Psoas muscle (tissue), 8 donors: ENCODE data around the gene CRISPLD2. TPM values are rescaled to one million over a fixed set of nuclear protein-coding genes. Genes with fewer than 3 reads are reported as not detected.
"Not testable (repeated sequence)": the region's sequence is repeated elsewhere in the genome, so short reads cannot be mapped to it uniquely, and the experiment has no call there.

Experiments used
- ATAC-seq, 4 donors: fragments of 200-7000 bp; cut with Tn5 transposase; one replicate each; pipeline ENCODE4 v1.9.1; 2020; ENCODE audit warnings: moderate library complexity in 3 of 4, mild to moderate bottlenecking in 2 of 4
- DNase-seq, 2 donors: peaks; one replicate each; pipeline ENCODE4 v3.0.0-alpha.2; 2020
- H3K27ac ChIP-seq: fragments of 200-600 bp; one replicate; pipeline ENCODE4 v1.8.0; 2022
- H3K27me3 ChIP-seq, 3 donors: fragments of 200-600 bp in 1 of 3; one replicate each; pipeline versions ENCODE4 v1.6.1 to v1.8.0; 2013 to 2022; ENCODE audit warnings: low read length in 2 of 3, mild to moderate bottlenecking in 2 of 3, moderate library complexity in 1 of 3; ENCODE audit not compliant: insufficient read depth in 3 of 3
- H3K36me3 ChIP-seq, 2 donors: fragments of 200-600 bp in 1 of 2; one replicate each; pipeline versions ENCODE4 v1.6.1 to v1.8.0; 2013 to 2022; ENCODE audit warnings: low read depth in 1 of 2, mild to moderate bottlenecking in 1 of 2, moderate library complexity in 1 of 2; ENCODE audit not compliant: insufficient read depth in 1 of 2
- H3K4me1 ChIP-seq: fragments of 200-600 bp; one replicate; pipeline ENCODE4 v1.8.0; 2022
- H3K4me3 ChIP-seq: fragments of 200-600 bp; one replicate; pipeline ENCODE4 v1.8.0; 2022; ENCODE audit warnings: mild to moderate bottlenecking
- H3K9me3 ChIP-seq: fragments of 200-600 bp; one replicate; pipeline ENCODE4 v1.8.0; 2022
- WGBS, 3 donors: extraction: QIAGEN DNeasy Blood & Tissue Kit; methylation state at CpG; one replicate each; pipeline versions ENCODE4 v1.1.6 to v1.1.7; 2013; 5-methylcytosine and 5-hydroxymethylcytosine counted together
- intact Hi-C, 2 donors: fragments of 100-400 bp; cut with DNase I; formaldehyde crosslinking; loops; one replicate each; pipeline versions ENCODE4 v1.11.0 to v1.14.2; 2022
- polyA plus RNA-seq, 3 donors: library from polyadenylated mRNA; stranded (reverse); fragments of 200-250 nt; gene quantifications; one replicate each; pipeline ENCODE4 v1.2.3, GENCODE V29; 2013
- total RNA-seq, 4 donors: library from RNA; stranded (reverse); fragmentation: NEBNext Ultra II Directional in 2 of 4; extraction: Animal tissue kit (Norgen Biotek cat#: 25700) in 2 of 4; gene quantifications; one replicate each; pipeline versions ENCODE4 v1.2.1 to v1.2.4, GENCODE V29; 2021 to 2023
- TF ChIP-seq, protein P1 (sequence below): fragments of 200-600 bp; IDR thresholded peaks from one replicate; pipeline ENCODE4 v1.8.0; 2022; ENCODE audit warnings: antibody characterized with exemption
- donor health status: healthy with polysubstance abuse.
- donor health status: DM: no; HTN: no; CAD: no; lungs with moderate emphysema.
- donor health status: Bipolar disorder and iron deficiency.
- donor health status: healthy.
- donor health status: DM: yes; HTN: yes; CAD: no.
- donor health status: DM: no; HTN: no; CAD: no.
- donor health status: DM: no; HTN: no; CAD: no.
- donor health status: DM: yes; HTN: yes; CAD: no.

The CRISPLD2 gene
- total and polyA plus RNA-seq, 7 donors = 7.1 to 28.6 (median 11.5) TPM

DNA sequence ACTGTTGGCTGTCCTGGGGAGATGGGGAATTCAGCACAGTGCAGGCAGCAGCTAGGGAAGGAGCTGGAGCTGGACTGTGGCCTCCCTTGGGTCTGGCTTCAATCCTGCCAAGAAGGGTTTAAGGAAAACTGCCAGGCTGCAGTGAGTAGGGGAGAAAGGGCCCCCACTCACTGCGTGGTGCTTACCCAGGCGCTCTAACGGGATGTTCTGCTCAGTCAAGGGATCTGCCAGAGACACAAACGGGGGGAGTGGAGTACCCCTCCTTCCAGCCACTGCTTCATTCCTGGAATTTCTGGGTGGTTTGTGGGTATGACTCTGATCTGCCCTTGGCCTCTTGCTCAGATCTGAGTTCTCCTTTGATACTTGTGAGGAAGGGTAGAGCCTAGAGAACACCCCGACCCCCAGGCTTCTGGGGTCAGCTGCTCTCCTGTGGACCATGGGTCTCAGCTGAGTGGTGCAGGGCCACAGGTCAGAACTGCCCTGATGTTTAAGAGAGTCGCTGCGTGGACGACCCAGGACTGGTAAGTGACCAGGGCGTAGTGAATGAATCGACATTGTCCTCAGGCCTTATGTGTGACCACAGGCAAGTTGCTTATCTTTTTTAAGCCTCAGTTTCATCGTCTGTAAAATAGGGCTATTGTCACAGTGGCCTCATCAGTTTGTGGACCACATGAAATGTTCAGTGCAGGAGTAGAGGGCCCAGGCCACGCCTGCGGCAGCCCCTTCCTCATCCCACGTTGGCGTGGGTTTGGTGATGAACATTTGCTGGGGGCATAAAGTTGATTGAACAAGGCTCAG lies 9.6 kb downstream of the CRISPLD2 start:
- H3K4me3 ChIP-seq = no peak overlapping the region
- TF ChIP-seq, protein P1, sequence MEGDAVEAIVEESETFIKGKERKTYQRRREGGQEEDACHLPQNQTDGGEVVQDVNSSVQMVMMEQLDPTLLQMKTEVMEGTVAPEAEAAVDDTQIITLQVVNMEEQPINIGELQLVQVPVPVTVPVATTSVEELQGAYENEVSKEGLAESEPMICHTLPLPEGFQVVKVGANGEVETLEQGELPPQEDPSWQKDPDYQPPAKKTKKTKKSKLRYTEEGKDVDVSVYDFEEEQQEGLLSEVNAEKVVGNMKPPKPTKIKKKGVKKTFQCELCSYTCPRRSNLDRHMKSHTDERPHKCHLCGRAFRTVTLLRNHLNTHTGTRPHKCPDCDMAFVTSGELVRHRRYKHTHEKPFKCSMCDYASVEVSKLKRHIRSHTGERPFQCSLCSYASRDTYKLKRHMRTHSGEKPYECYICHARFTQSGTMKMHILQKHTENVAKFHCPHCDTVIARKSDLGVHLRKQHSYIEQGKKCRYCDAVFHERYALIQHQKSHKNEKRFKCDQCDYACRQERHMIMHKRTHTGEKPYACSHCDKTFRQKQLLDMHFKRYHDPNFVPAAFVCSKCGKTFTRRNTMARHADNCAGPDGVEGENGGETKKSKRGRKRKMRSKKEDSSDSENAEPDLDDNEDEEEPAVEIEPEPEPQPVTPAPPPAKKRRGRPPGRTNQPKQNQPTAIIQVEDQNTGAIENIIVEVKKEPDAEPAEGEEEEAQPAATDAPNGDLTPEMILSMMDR = no peak
- 58 to 71% (median 61%) methylated on average over 15 of the region's 15 CpGs for WGBS, 3 donors
- H3K9me3 ChIP-seq = no peaks in the 10 kb centered on the region
- ATAC-seq (peak in 1 of 4 donors; percentile 14), DNase-seq (peak in 1 of 2 donors; percentile 54)
- intact Hi-C loops = no loop called here
- no peaks in the 10 kb centered on the region for H3K36me3 ChIP-seq
- H3K27me3 ChIP-seq = peaks cover 0 to 2% (median 0%) of the 10 kb centered on the region in 3 donors
- H3K27ac ChIP-seq = peak overlapping the region; percentile 48
- H3K4me1 ChIP-seq = peaks cover 15% of the 10 kb centered on the region

DNA sequence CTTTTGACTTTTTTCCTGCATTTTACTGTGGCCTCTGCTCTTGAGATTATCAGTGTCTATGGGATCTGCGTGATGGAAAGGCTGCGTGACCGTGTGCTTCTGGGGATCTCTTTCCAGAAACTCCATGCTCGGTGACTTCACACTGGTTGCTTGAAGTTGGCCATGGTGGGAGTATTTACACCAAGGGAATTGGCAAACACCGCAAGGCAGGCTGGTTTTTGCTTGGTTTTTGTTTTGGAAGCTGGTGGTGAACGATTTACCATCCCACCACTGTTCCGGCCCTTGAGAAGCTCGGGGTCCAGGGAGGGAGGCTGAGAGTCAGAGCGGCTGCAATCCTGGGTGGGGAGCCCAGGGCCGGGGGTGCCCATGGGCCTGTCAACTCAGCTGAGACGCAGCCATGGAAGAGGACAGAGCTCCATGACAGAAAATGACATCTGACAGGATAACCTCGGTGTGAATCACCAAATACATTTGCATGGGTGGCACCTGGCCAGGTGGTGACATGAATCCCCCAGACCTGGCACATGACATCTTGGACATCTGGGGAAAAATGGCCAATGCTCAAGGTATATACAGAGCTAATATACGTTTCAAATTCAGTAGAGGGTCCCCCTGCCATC lies 11.1 kb downstream of the CRISPLD2 start:
- 86 to 88% (median 86%) methylated on average over 13 of the region's 13 CpGs for WGBS, 3 donors
- no peak overlapping the region for H3K4me3 ChIP-seq
- intact Hi-C loops = no loop called here
- TF ChIP-seq, protein P1 = no peak
- no peak for ATAC-seq
- DNase-seq = no peak
- no peaks in the 10 kb centered on the region for H3K27me3 ChIP-seq
- no peaks in the 10 kb centered on the region for H3K36me3 ChIP-seq
- H3K4me1 ChIP-seq = peaks cover 24% of the 10 kb centered on the region
- no peaks in the 10 kb centered on the region for H3K9me3 ChIP-seq
- H3K27ac ChIP-seq = no peak overlapping the region

DNA sequence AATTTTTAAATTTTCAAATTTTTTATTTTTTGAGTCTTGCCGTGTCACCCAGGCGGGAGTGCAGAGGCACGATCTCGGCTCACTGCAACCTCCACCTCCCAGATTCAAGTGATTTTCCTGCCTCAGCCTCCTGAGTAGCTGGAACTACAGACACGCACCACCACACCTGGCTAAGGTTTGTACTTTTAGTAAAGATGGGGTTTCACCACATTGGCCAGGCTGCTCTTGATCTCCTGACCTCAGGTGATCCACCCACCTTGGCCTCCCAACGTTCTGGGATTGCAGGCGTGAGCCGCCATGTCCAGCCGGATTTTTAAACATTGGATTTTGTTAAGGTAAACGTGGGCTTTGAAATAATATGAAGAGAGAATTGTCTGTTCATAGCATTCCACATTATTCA lies 11.9 kb downstream of the CRISPLD2 start:
- Histone ChIP-seq H3K27ac (peak overlapping the region; percentile 74), H3K4me1 (peaks cover 25% of the 10 kb centered on the region)
- DNase-seq, H3K9me3 ChIP-seq, ATAC-seq, intact Hi-C loops, H3K36me3 ChIP-seq, H3K27me3 ChIP-seq, H3K4me3 ChIP-seq: not testable (repeated sequence)
- 84 to 86% (median 85%) methylated on average over 10 of the region's 10 CpGs for WGBS, 3 donors

DNA sequence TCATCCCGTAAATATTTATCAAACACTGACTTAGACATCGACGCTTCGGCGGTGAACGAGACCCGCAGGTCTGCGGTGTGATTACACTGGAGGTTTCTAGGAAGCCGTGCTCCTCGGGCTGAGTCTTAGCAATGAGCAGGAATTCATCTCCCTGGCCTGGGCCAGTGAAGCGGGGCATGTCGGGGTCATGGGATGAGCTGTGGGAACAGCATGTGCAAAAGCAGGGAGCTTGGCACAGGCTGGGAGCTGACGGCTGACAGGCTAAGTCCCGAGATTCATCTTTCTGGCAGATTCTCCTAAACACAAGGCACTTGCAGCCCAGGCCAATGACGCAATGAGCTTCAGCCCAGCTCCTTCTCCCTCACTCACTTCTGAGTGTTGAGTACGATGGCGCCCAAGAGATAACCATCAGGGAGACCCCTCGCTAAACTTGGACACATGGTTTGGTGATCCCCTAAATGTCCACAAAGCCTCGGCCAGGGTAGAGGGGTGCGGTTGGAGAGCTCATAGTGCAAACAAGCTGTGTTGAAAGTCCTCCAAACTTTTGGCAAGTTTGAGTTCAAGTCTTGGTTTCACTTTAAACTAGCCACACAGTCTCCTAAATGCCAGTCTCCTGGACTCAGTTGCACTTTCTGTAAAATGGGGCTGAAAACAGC lies 12.8 kb downstream of the CRISPLD2 start:
- peaks cover 25% of the 10 kb centered on the region for H3K4me1 ChIP-seq
- H3K36me3 ChIP-seq = no peaks in the 10 kb centered on the region
- no peaks in the 10 kb centered on the region for H3K9me3 ChIP-seq
- 20 to 33% (median 24%) methylated on average over 20 of the region's 20 CpGs for WGBS, 3 donors
- intact Hi-C loops = no loop called here
- H3K4me3 ChIP-seq = peak overlapping the region; percentile 33
- TF ChIP-seq, protein P1 = no peak
- peak overlapping the region; percentile 74 for H3K27ac ChIP-seq
- ATAC-seq = peak; percentile 78 to 89 (median 86)
- DNase-seq = peak; percentile 93 to 96
- H3K27me3 ChIP-seq = no peaks in the 10 kb centered on the region

DNA sequence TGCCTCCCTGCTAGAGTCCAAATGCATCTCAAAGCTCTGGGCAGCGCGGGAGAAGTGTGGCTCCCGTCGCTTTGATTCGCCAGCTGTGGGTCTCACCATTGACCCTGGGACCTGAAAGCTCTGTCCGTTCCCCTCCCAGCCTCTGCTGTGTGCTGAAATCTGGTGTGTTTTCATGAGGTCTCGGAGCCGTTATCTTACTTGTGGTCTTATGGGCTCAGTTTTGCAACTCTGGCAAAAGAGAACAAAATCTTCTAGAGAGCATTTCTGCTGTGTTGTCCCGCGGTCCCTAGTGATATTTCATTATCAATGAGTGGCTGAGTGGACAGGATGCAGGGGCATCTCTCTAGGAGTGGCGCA lies 13.3 kb downstream of the CRISPLD2 start:
- Histone ChIP-seq H3K9me3 (no peaks in the 10 kb centered on the region), H3K4me3 (peak overlapping the region; percentile 33), H3K36me3 (no peaks in the 10 kb centered on the region), H3K27me3 (no peaks in the 10 kb centered on the region), H3K4me1 (peaks cover 25% of the 10 kb centered on the region), H3K27ac (peak overlapping the region; percentile 74)
- 65 to 88% (median 69%) methylated on average over 11 of the region's 11 CpGs for WGBS, 3 donors
- ATAC-seq (no peak), DNase-seq (no peak)
- intact Hi-C loops = no loop called here
- TF ChIP-seq, protein P1 = no peak
